ENCODE data around the gene SETD7. TPM values are rescaled to one million over a fixed set of nuclear protein-coding genes. Genes with fewer than 3 reads are reported as not detected.
A peak's percentile ranks its signal among the peaks of the same experiment; 100 is the strongest.

Gene SETD7
- total and polyA plus RNA-seq, 2 experiments from 2014 or later: 1.1 to 4.2 TPM

DNA sequence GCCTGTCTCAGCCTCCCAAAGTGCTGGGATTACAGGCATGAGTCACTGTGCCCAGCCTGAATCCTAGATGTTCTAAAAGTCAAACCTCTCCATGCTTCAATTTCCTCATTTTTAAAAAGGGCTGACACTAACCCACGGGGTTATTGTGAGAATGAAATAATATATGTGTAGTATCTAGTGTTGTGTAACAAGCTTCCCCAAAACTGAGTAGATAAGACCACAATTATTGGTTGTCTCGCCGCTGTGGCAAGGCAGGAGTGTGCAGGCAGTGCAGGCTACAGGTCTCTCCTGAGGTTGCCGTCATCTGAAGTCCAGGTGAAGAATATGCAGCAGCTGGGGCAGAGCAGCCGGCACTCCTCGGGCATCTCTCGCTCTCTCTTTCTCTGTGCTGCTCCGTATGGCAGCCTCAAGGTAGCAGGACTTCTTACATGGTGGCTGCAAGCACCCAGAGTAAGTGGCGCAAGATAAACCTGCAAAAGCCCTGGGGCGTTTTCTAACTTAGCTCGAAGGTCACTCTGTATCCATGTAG is 71.2 kb downstream of the SETD7 start:
- peak overlapping the region; percentile 74; the same call in 1 of the 2 replicates for H2AFZ ChIP-seq
- ATAC-seq: peak; percentile 72

GRCh38 chr4:139483000-139483399 is 73.0 kb downstream of the SETD7 start:
- Histone ChIP-seq H2AFZ (no peak overlapping the region), H3K27ac (ENCODE audit: low read depth) (no peak overlapping the region), H3K4me1 (ENCODE audit: insufficient read depth) (no peaks in the 10 kb centered on the region), H3K4me3 (no peak overlapping the region), H3F3A (replicated peaks; ENCODE audit: low read depth) (no peaks in the 10 kb centered on the region), H3K36me3 (ENCODE audit: insufficient read depth) (no peaks in the 10 kb centered on the region), H3K9me2 (ENCODE audit: insufficient read depth) (no peaks in the 10 kb centered on the region), H3K79me2 (replicated peaks; ENCODE audit: insufficient read depth) (no peaks in the 10 kb centered on the region), H3K27me3 (ENCODE audit: insufficient read depth) (no peaks in the 10 kb centered on the region), H4K20me1 (replicated peaks; ENCODE audit: insufficient read depth) (no peaks in the 10 kb centered on the region), H3K4me2 (no peak overlapping the region)
- no peaks in the 10 kb centered on the region for H3K9me3 Mint-ChIP-seq
- no peaks in the 10 kb centered on the region for H3K27me3 Mint-ChIP-seq (ENCODE audit: insufficient read depth, low read depth, poor library complexity)
- no peaks in the 10 kb centered on the region for H3K4me1 Mint-ChIP-seq
- no peak overlapping the region for H3K27ac Mint-ChIP-seq
- H3K4me3 Mint-ChIP-seq: no peak overlapping the region
- DNase-seq (ENCODE audit: low spot score) (no peak), ATAC-seq (no peak)
- no peaks in the 10 kb centered on the region for H3K36me3 Mint-ChIP-seq (ENCODE audit: low read depth)
- no peak for TF ChIP-seq NANOG (IDR thresholded peaks at IDR 0.05; ENCODE audit: borderline replicate concordance)
- TF ChIP-seq STAT1 (IDR thresholded peaks at IDR 0.05; ENCODE audit: unreplicated experiment): no peak
- no peak for TF ChIP-seq ETS1 (IDR thresholded peaks at IDR 0.05)
- TF ChIP-seq EZH2phosphoT487 (IDR thresholded peaks at IDR 0.05; ENCODE audit: unreplicated experiment): no peak
- no peak for TF ChIP-seq EZH2 (IDR thresholded peaks at IDR 0.05; ENCODE audit: low read depth, unreplicated experiment)
- TF ChIP-seq, protein P1, sequence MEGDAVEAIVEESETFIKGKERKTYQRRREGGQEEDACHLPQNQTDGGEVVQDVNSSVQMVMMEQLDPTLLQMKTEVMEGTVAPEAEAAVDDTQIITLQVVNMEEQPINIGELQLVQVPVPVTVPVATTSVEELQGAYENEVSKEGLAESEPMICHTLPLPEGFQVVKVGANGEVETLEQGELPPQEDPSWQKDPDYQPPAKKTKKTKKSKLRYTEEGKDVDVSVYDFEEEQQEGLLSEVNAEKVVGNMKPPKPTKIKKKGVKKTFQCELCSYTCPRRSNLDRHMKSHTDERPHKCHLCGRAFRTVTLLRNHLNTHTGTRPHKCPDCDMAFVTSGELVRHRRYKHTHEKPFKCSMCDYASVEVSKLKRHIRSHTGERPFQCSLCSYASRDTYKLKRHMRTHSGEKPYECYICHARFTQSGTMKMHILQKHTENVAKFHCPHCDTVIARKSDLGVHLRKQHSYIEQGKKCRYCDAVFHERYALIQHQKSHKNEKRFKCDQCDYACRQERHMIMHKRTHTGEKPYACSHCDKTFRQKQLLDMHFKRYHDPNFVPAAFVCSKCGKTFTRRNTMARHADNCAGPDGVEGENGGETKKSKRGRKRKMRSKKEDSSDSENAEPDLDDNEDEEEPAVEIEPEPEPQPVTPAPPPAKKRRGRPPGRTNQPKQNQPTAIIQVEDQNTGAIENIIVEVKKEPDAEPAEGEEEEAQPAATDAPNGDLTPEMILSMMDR (conservative IDR thresholded peaks at IDR 0.05; ENCODE audit: low read depth in 2 of 2): no peak
- no peak for TF ChIP-seq CREB1 (CRISPR knock-in tag; IDR thresholded peaks at IDR 0.05; ENCODE audit: low read depth)
- no peak for TF ChIP-seq ZNF114 (CRISPR knock-in tag; IDR thresholded peaks at IDR 0.05)
- no peak for TF ChIP-seq ZNF331 (CRISPR knock-in tag; IDR thresholded peaks at IDR 0.05; ENCODE audit: low read depth)
- TF ChIP-seq POLR2AphosphoS5 (IDR thresholded peaks at IDR 0.05; ENCODE audit: low read depth): no peak
- TF ChIP-seq ZNF462 (CRISPR knock-in tag; IDR thresholded peaks at IDR 0.05): no peak

More for the DNA sequence above, 71.2 kb downstream of the SETD7 start:
- no peak for TF ChIP-seq ZNF331 (CRISPR knock-in tag; IDR thresholded peaks at IDR 0.05; ENCODE audit: low read depth)
- Histone ChIP-seq H4K20me1 (replicated peaks; ENCODE audit: insufficient read depth) (no peaks in the 10 kb centered on the region), H3K4me2 (no peak overlapping the region), H3K4me3 (no peak overlapping the region), H3K4me1 (ENCODE audit: insufficient read depth) (no peaks in the 10 kb centered on the region), H3K27me3 (ENCODE audit: insufficient read depth) (no peaks in the 10 kb centered on the region), H3F3A (replicated peaks; ENCODE audit: low read depth) (no peaks in the 10 kb centered on the region), H3K9me2 (ENCODE audit: insufficient read depth) (no peaks in the 10 kb centered on the region), H3K79me2 (replicated peaks; ENCODE audit: insufficient read depth) (no peaks in the 10 kb centered on the region), H3K27ac (ENCODE audit: low read depth) (no peak overlapping the region), H3K36me3 (ENCODE audit: insufficient read depth) (no peaks in the 10 kb centered on the region)
- no peaks in the 10 kb centered on the region for H3K36me3 Mint-ChIP-seq (ENCODE audit: low read depth)
- no peak overlapping the region for H3K4me3 Mint-ChIP-seq
- DNase-seq (ENCODE audit: low spot score): no peak
- no peaks in the 10 kb centered on the region for H3K9me3 Mint-ChIP-seq
- no peak overlapping the region for H3K27ac Mint-ChIP-seq
- no peaks in the 10 kb centered on the region for H3K27me3 Mint-ChIP-seq (ENCODE audit: insufficient read depth, low read depth, poor library complexity)
- no peaks in the 10 kb centered on the region for H3K4me1 Mint-ChIP-seq
